Measurements from ENCODE around the gene PLAC9. TPM values are rescaled to one million over a fixed set of nuclear protein-coding genes. Genes with fewer than 3 reads are reported as not detected.

Gene PLAC9
- total RNA-seq, 1 experiment from 2014 or later, result not detected

GRCh38 chr10:80182986-80183385 is 50.5 kb downstream of the PLAC9 start:
- TF ChIP-seq POLR2AphosphoS5 (IDR thresholded peaks at IDR 0.05; ENCODE audit: low read depth, low read length) (no peak), SIN3A (IDR thresholded peaks at IDR 0.05; ENCODE audit: borderline replicate concordance, insufficient read depth, low read depth, low read length) (no peak), TCF7L2 (IDR thresholded peaks at IDR 0.05; ENCODE audit: low read depth, low read length) (no peak), REST (IDR thresholded peaks at IDR 0.05; ENCODE audit: insufficient read depth in 1 of 2, low read depth in 2 of 2, low read length in 1 of 2) (no peak), CTCF (IDR thresholded peaks at IDR 0.05) (no peak)
- no peak overlapping the region for H3K27ac ChIP-seq (ENCODE audit: low read length)
- H3K9me3 ChIP-seq (ENCODE audit: control insufficient read depth, insufficient read depth, low read depth, low read length), result no peaks in the 10 kb centered on the region
- H3K36me3 ChIP-seq (ENCODE audit: control insufficient read depth, insufficient read depth, low read length), result no peaks in the 10 kb centered on the region
- H3K27me3 ChIP-seq (ENCODE audit: control insufficient read depth, insufficient read depth, low read length), result no peaks in the 10 kb centered on the region
- DNase-seq (ENCODE audit: low read depth, low spot score) (no peak), ATAC-seq (no peak)
- H3K4me3 ChIP-seq (ENCODE audit: low read depth in 2 of 2, low read length in 2 of 2), result no peak overlapping the region
- peaks cover 4% of the 10 kb centered on the region; the same call in 1 of the 2 replicates for H3K4me1 ChIP-seq (ENCODE audit: control insufficient read depth, insufficient read depth, low read length)
- BruUV-seq (replicated peaks), result no TSS peak
- intact Hi-C loops (cut with micrococcal nuclease; ENCODE audit: unreplicated experiment) (no loop called here), in situ Hi-C loops (cut with HindIII; ENCODE audit: low pct_unique_long_range_greater_than_20kb, low sequenced_read_pairs) (no loop called here)
- ChIA-PET CTCF (no interaction called here), POLR2A (no interaction called here)

- Histone ChIP-seq H3K9me3 (ENCODE audit: control insufficient read depth, insufficient read depth, low read depth, low read length) (no peaks in the 10 kb centered on the region), H3K4me1 (ENCODE audit: control insufficient read depth, insufficient read depth, low read length) (peaks cover 6% of the 10 kb centered on the region; the same call in 1 of the 2 replicates), H3K4me3 (ENCODE audit: low read depth in 2 of 2, low read length in 2 of 2) (no peak overlapping the region), H3K36me3 (ENCODE audit: control insufficient read depth, insufficient read depth, low read length) (no peaks in the 10 kb centered on the region), H3K27ac (ENCODE audit: low read length) (no peak overlapping the region), H3K27me3 (ENCODE audit: control insufficient read depth, insufficient read depth, low read length) (no peaks in the 10 kb centered on the region)
- TF ChIP-seq CTCF (IDR thresholded peaks at IDR 0.05), result no peak
- TF ChIP-seq REST (IDR thresholded peaks at IDR 0.05; ENCODE audit: insufficient read depth in 1 of 2, low read depth in 2 of 2, low read length in 1 of 2), result no peak
- no peak for TF ChIP-seq SIN3A (IDR thresholded peaks at IDR 0.05; ENCODE audit: borderline replicate concordance, insufficient read depth, low read depth, low read length)
- no peak for TF ChIP-seq TCF7L2 (IDR thresholded peaks at IDR 0.05; ENCODE audit: low read depth, low read length)
- no peak for TF ChIP-seq POLR2AphosphoS5 (IDR thresholded peaks at IDR 0.05; ENCODE audit: low read depth, low read length)
- intact Hi-C loops (cut with micrococcal nuclease; ENCODE audit: unreplicated experiment) (no loop called here), in situ Hi-C loops (cut with HindIII; ENCODE audit: low pct_unique_long_range_greater_than_20kb, low sequenced_read_pairs) (no loop called here)
- ATAC-seq (no peak), DNase-seq (ENCODE audit: low read depth, low spot score) (no peak)
- BruUV-seq (replicated peaks), result no TSS peak
- ChIA-PET CTCF (no interaction called here), POLR2A (no interaction called here)
These were observed 50.9 kb downstream of the PLAC9 start for GRCh38 chr10:80183436-80183835.
